CD14-positive monocyte (primary cell): ENCODE measurements around the gene UBE2Q1. TPM values are rescaled to one million over a fixed set of nuclear protein-coding genes. Genes with fewer than 3 reads are reported as not detected.

Experiments used
- DNase-seq, 3 donors: peaks; one replicate each; pipeline ENCODE4 v3.0.0-alpha.2; 2011 to 2022
- H2AFZ ChIP-seq: 2 replicates; pipeline ENCODE4 v1.6.0; 2012; ENCODE audit warnings: mild to moderate bottlenecking, low read depth, low read length, inconsistent platforms; ENCODE audit not compliant: insufficient read depth, poor library complexity, severe bottlenecking
- H3K27ac ChIP-seq, 2 donors: 1 replicate in 1 of 2; 2 replicates in 1 of 2; pipeline ENCODE4 v1.5.1; 2012 to 2013; ENCODE audit warnings: low read length in 2 of 2, control low read depth in 1 of 2, inconsistent platforms in 1 of 2, low read depth in 1 of 2, mild to moderate bottlenecking in 1 of 2
- H3K27me3 ChIP-seq, 2 donors: one replicate each; pipeline versions ENCODE4 v1.6.0 to v1.6.1; 2011 to 2013; ENCODE audit warnings: low read length in 2 of 2; ENCODE audit not compliant: control insufficient read depth in 2 of 2, insufficient read depth in 2 of 2
- H3K36me3 ChIP-seq, 2 donors: replicated peaks in 1 of 2; 1 replicate in 1 of 2; 2 replicates in 1 of 2; pipeline versions ENCODE4 v1.5.1 to v1.6.1; 2012 to 2013; ENCODE audit warnings: low read length in 2 of 2, control low read depth in 1 of 2, inconsistent platforms in 1 of 2, mild to moderate bottlenecking in 1 of 2; ENCODE audit not compliant: insufficient read depth in 2 of 2, control insufficient read depth in 1 of 2
- H3K4me1 ChIP-seq, 2 donors: 1 replicate in 1 of 2; 2 replicates in 1 of 2; pipeline versions ENCODE4 v1.5.1 to v1.6.1; 2012 to 2013; ENCODE audit warnings: low read length in 2 of 2, control low read depth in 1 of 2, inconsistent platforms in 1 of 2, mild to moderate bottlenecking in 1 of 2, moderate library complexity in 1 of 2; ENCODE audit not compliant: insufficient read depth in 2 of 2, control insufficient read depth in 1 of 2
- H3K4me2 ChIP-seq: replicated peaks from 2 replicates; pipeline ENCODE3; 2012; ENCODE audit warnings: low read length, moderate library complexity, mild to moderate bottlenecking; ENCODE audit not compliant: poor library complexity, severe bottlenecking; ENCODE audit errors: extremely low read depth
- H3K4me3 ChIP-seq, 3 experiments: fragments of 200-600 bp in 1 of 3; sonication (generic) in 1 of 3; replicated peaks in 1 of 3; 1 replicate in 2 of 3; 2 replicates in 1 of 3; pipeline ENCODE4 v1.5.1; 2011 to 2013; ENCODE audit warnings: low read length in 3 of 3, mild to moderate bottlenecking in 3 of 3, control low read depth in 2 of 3, low read depth in 2 of 3, inconsistent platforms in 1 of 3, moderate library complexity in 1 of 3
- H3K79me2 ChIP-seq: 2 replicates; pipeline ENCODE4 v1.6.0; 2012; ENCODE audit warnings: mild to moderate bottlenecking, control low read depth, inconsistent platforms, low read length, moderate library complexity; ENCODE audit not compliant: insufficient read depth
- H3K9ac ChIP-seq: 2 replicates; pipeline ENCODE4 v1.6.0; 2017; ENCODE audit warnings: low read length, mild to moderate bottlenecking; ENCODE audit not compliant: insufficient read depth, poor library complexity, severe bottlenecking
- H3K9me3 ChIP-seq, 2 donors: replicated peaks in 1 of 2; 1 replicate in 1 of 2; 2 replicates in 1 of 2; pipeline versions ENCODE4 v1.5.1 to v1.6.1; 2012 to 2013; ENCODE audit warnings: low read length in 2 of 2, control low read depth in 1 of 2; ENCODE audit not compliant: control insufficient read depth in 1 of 2, insufficient read depth in 1 of 2
- H4K20me1 ChIP-seq: 2 replicates; pipeline ENCODE4 v1.6.0; 2012; ENCODE audit warnings: mild to moderate bottlenecking, low read length, control low read depth, moderate library complexity; ENCODE audit not compliant: insufficient read depth
- H3K27ac Mint-ChIP-seq, 7 donors: one replicate each; pipeline ENCODE4 v1.8.0; 2020; ENCODE audit warnings: mild to moderate bottlenecking in 7 of 7, mixed read lengths in 7 of 7, moderate library complexity in 6 of 7, inconsistent platforms in 2 of 7
- H3K27me3 Mint-ChIP-seq, 3 donors: one replicate each; pipeline ENCODE4 v1.8.0; 2021 to 2022; ENCODE audit warnings: low read depth in 3 of 3, mild to moderate bottlenecking in 3 of 3, mixed read lengths in 3 of 3, moderate library complexity in 3 of 3, inconsistent platforms in 1 of 3
- H3K36me3 Mint-ChIP-seq, 2 donors: one replicate each; pipeline ENCODE4 v1.8.0; 2020; ENCODE audit warnings: mixed read lengths in 2 of 2, inconsistent platforms in 1 of 2, mild to moderate bottlenecking in 1 of 2
- H3K4me1 Mint-ChIP-seq: one replicate; pipeline ENCODE4 v1.8.0; 2020; ENCODE audit warnings: mild to moderate bottlenecking, mixed read lengths
- H3K4me3 Mint-ChIP-seq, 2 donors: one replicate each; pipeline ENCODE4 v1.8.0; 2020; ENCODE audit warnings: mild to moderate bottlenecking in 2 of 2, mixed read lengths in 2 of 2, moderate library complexity in 1 of 2
- H3K9me3 Mint-ChIP-seq, 7 donors: one replicate each; pipeline ENCODE4 v1.8.0; 2020 to 2022; ENCODE audit warnings: mixed read lengths in 7 of 7, mild to moderate bottlenecking in 6 of 7, moderate library complexity in 6 of 7, inconsistent platforms in 2 of 7
- WGBS: methylation state at CpG from one replicate; pipeline ENCODE4 v1.1.5; 2013; ENCODE audit warnings: missing lambda C conversion rate; ENCODE audit not compliant: insufficient coverage; 5-methylcytosine and 5-hydroxymethylcytosine counted together
- intact Hi-C, 2 donors: fragments of 100-400 bp; cut with micrococcal nuclease; formaldehyde crosslinking; loops; one replicate each; pipeline versions ENCODE4 v1.15.0 to v1.15.1; 2023
- polyA plus RNA-seq, 3 donors: library from polyadenylated mRNA; depleted of rRNA in 1 of 3; unstranded in 2 of 3; stranded (reverse) in 1 of 3; fragments of 300-500 nt in 2 of 3; fragments of >200 nt in 1 of 3; fragmentation: Illumina TruSeq in 2 of 3; gene quantifications; 1 replicate in 2 of 3; 2 replicates in 1 of 3; pipeline ENCODE4 v1.2.3, GENCODE V29; 2012 to 2021
- TF ChIP-seq, protein P1 (sequence below): fragments of 200-600 bp; IDR thresholded peaks from one replicate; pipeline ENCODE4 v1.8.0; 2022; ENCODE audit warnings: antibody characterized with exemption, mild to moderate bottlenecking

UBE2Q1 gene
- polyA plus RNA-seq, 3 donors, result 6.4 to 22.6 (median 8.4) TPM

DNA sequence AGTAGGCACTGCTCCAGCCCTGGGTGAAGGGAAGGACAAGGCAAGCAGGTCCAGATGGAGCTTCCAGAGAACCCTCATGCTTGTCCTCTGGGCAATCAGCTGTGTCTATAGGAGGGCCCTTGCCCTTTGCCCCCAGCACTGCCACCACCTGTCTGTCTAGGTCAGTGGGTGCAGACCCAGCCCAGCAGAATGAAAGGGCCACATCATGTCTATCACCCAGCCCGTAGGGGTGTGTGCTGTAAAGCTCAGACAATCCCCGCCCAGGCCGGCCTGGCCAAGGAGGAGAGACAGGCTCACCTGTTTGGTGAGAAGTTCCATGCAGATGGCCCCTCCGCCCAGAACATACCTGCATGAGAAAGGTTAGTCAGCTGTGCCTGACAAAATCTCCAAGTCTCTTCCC lies 7.0 kb downstream of the UBE2Q1 start:
- H3K4me3 ChIP-seq, result no peak overlapping the region
- Mint-ChIP-seq H3K4me3 (no peak overlapping the region), H3K27ac (peak overlapping the region in 2 of 7 donors; percentile 18 to 21), H3K4me1 (peaks cover 26% of the 10 kb centered on the region), H3K27me3 (peaks cover 0 to under 1% (median 0%) of the 10 kb centered on the region in 3 donors), H3K36me3 (peaks cover 77 to 81% of the 10 kb centered on the region in 2 donors), H3K9me3 (no peaks in the 10 kb centered on the region)
- H3K27me3 ChIP-seq, result no peaks in the 10 kb centered on the region
- H3K9ac ChIP-seq, result no peak overlapping the region
- intact Hi-C loops, result loop anchor here in 1 of 2 donors (10.0 kb wide), 2 partner anchors 383 to 533 kb away; partner anchors contain the start of gene PMVK
- H3K9me3 ChIP-seq, result no peaks in the 10 kb centered on the region
- H2AFZ ChIP-seq, result no peak overlapping the region
- peaks cover 17% of the 10 kb centered on the region for H3K79me2 ChIP-seq
- H3K36me3 ChIP-seq, result peaks cover 71 to 89% of the 10 kb centered on the region in 2 donors
- peaks cover 85% of the 10 kb centered on the region for H4K20me1 ChIP-seq
- no peak overlapping the region for H3K27ac ChIP-seq
- H3K4me1 ChIP-seq, result peaks cover 6 to 14% of the 10 kb centered on the region in 2 donors
- TF ChIP-seq, protein P1, sequence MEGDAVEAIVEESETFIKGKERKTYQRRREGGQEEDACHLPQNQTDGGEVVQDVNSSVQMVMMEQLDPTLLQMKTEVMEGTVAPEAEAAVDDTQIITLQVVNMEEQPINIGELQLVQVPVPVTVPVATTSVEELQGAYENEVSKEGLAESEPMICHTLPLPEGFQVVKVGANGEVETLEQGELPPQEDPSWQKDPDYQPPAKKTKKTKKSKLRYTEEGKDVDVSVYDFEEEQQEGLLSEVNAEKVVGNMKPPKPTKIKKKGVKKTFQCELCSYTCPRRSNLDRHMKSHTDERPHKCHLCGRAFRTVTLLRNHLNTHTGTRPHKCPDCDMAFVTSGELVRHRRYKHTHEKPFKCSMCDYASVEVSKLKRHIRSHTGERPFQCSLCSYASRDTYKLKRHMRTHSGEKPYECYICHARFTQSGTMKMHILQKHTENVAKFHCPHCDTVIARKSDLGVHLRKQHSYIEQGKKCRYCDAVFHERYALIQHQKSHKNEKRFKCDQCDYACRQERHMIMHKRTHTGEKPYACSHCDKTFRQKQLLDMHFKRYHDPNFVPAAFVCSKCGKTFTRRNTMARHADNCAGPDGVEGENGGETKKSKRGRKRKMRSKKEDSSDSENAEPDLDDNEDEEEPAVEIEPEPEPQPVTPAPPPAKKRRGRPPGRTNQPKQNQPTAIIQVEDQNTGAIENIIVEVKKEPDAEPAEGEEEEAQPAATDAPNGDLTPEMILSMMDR, result no peak
- no peak overlapping the region for H3K4me2 ChIP-seq
- no peak for DNase-seq
- 100% methylated on average over 2 of the region's 4 CpGs for WGBS

DNA sequence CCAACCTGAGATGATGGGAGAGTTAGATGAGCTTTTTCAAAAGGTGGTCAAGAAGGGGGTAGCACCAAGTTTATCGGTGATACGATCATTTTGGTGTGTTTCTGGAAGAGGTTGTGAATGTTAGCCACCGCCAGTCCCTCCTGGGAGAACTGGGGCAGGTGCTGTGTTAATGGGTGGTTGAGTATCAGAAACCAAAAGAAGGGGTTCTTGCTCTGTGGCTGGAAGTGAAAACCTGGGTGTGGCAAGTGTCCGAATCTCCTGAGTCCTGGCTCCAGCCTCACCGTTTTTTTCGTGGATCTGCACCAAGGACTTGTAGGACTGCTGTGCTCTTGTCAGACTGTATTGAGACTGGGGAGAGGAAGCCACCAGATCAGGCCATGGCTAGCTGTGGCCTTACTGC lies 7.8 kb downstream of the UBE2Q1 start:
- peaks cover 71 to 73% of the 10 kb centered on the region in 2 donors for H3K36me3 Mint-ChIP-seq
- H3K4me3 Mint-ChIP-seq, result no peak overlapping the region
- intact Hi-C loops, result loop anchor here in 1 of 2 donors (10.0 kb wide), 2 partner anchors 384 to 534 kb away; partner anchors contain the start of gene PMVK
- Histone ChIP-seq H3K9ac (no peak overlapping the region), H3K27me3 (no peaks in the 10 kb centered on the region), H3K9me3 (no peaks in the 10 kb centered on the region), H4K20me1 (peaks cover 77% of the 10 kb centered on the region), H3K4me2 (no peak overlapping the region), H3K36me3 (peaks cover 68 to 81% of the 10 kb centered on the region in 2 donors), H3K27ac (no peak overlapping the region), H3K79me2 (peaks cover 9% of the 10 kb centered on the region), H3K4me3 (no peak overlapping the region), H3K4me1 (peaks cover 3 to 11% of the 10 kb centered on the region in 2 donors), H2AFZ (no peak overlapping the region)
- TF ChIP-seq, protein P1, result no peak
- no peak for DNase-seq
- 89% methylated on average over 6 of the region's 6 CpGs for WGBS
- peak overlapping the region in 1 of 7 donors; percentile 37 for H3K27ac Mint-ChIP-seq
- H3K27me3 Mint-ChIP-seq, result peaks cover 0 to 2% (median 0%) of the 10 kb centered on the region in 3 donors
- peaks cover 19% of the 10 kb centered on the region for H3K4me1 Mint-ChIP-seq
- H3K9me3 Mint-ChIP-seq, result no peaks in the 10 kb centered on the region
